ENCODE results near the gene MRRF.
A peak's percentile ranks its signal among the peaks of the same experiment; 100 is the strongest.

MRRF gene

DNA sequence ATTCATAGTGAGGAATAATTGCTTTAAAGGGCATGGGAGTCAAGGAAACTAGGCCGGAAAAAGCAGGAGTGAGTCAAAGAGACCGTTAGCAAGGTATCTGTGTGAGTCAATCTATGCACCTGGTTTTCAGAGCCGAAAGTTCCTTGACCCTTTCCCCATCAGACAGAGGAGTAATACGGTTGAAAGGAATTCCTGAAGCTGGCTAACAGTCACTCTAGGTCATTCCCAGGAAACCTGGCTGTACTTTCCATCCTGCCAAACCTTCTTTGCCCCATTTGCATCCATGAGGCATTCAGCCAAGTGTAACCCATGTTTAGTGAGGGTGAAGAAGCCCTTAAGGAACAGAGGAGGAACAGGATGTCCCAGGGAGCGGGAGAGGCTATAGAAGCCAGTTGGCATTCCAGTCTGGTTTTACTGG, 16.2 kb upstream of the MRRF start:
- H3K27ac Mint-ChIP-seq = no peak overlapping the region
- H3K4me3 Mint-ChIP-seq = no peak overlapping the region
- H3K9me3 Mint-ChIP-seq = no peaks in the 10 kb centered on the region
- peaks cover 84% of the 10 kb centered on the region for H3K36me3 Mint-ChIP-seq (ENCODE audit: low read depth)
- H3K27me3 Mint-ChIP-seq = no peaks in the 10 kb centered on the region
- no peak for DNase-seq
- H3K4me1 Mint-ChIP-seq (ENCODE audit: low read depth) = peaks cover 11% of the 10 kb centered on the region

DNA sequence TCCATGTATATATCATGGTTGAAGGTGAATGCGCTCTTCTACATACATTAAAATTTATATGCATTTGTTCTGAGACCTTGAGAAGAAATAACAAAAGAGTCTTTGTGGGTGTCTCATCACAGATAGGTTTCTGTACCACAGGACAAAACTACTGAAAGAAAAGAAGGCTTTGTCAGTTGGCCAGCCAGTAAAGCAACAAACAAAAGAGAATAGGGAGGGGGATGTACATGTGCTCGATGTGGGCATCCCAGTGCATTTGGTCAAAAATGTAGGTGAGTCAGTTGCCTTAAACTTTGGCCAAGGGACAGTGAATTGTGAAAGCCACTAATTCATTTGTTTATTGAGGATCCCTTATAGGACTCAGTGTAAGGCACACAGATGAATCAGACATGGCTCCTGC, 13.3 kb upstream of the MRRF start:
- H3K4me1 Mint-ChIP-seq (ENCODE audit: low read depth) = peaks cover 21% of the 10 kb centered on the region
- no peak for DNase-seq
- peaks cover 82% of the 10 kb centered on the region for H3K36me3 Mint-ChIP-seq (ENCODE audit: low read depth)
- no peak overlapping the region for H3K4me3 Mint-ChIP-seq
- H3K9me3 Mint-ChIP-seq = no peaks in the 10 kb centered on the region
- H3K27me3 Mint-ChIP-seq = no peaks in the 10 kb centered on the region
- no peak overlapping the region for H3K27ac Mint-ChIP-seq

DNA sequence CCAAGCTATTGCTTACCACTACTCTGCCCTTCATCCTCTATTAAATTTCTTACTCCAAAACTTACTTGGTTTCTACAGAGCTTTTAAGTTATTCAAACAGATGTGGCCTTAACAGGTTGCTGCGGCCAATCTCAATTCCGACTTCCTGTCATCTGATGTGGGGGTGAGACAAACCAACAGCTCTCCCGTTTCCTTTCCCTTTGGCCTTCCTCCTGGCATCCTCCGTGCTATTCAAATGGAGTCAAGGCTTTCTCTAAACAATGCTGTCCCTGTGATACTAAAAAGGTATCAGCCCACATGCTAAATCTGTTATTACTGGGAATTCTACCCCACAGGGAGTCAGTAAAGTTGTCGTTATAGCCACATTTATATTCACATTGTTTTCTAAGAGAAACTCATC, 11.9 kb upstream of the MRRF start:
- no peak overlapping the region for H3K4me3 Mint-ChIP-seq
- peaks cover 26% of the 10 kb centered on the region for H3K4me1 Mint-ChIP-seq (ENCODE audit: low read depth)
- H3K27ac Mint-ChIP-seq = peak overlapping the region; percentile 39
- peaks cover 83% of the 10 kb centered on the region for H3K36me3 Mint-ChIP-seq (ENCODE audit: low read depth)
- no peaks in the 10 kb centered on the region for H3K27me3 Mint-ChIP-seq
- no peak for DNase-seq
- no peaks in the 10 kb centered on the region for H3K9me3 Mint-ChIP-seq

DNA sequence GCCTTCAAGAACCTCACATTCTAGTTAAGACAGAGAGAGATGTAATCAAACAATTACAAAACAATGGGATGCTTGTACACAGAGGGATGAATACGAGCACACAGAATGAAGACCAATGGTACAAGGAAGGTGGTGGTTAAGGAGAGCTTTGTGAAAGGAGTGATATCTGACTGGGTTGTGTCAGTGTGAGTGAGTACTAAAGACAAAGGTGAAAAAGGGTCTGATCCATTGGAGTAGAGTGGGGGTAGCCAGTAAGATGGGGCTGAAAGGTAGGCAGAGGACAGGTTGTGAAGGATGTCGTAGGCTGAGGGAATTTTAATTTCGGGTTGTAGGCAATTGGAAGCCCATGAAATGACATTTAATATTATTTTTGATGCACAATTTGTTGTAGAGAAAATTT, 9.9 kb upstream of the MRRF start:
- Mint-ChIP-seq H3K27me3 (no peaks in the 10 kb centered on the region), H3K27ac (no peak overlapping the region), H3K9me3 (no peaks in the 10 kb centered on the region), H3K36me3 (ENCODE audit: low read depth) (peaks cover 85% of the 10 kb centered on the region), H3K4me3 (no peak overlapping the region), H3K4me1 (ENCODE audit: low read depth) (peaks cover 33% of the 10 kb centered on the region)
- no peak for DNase-seq

DNA sequence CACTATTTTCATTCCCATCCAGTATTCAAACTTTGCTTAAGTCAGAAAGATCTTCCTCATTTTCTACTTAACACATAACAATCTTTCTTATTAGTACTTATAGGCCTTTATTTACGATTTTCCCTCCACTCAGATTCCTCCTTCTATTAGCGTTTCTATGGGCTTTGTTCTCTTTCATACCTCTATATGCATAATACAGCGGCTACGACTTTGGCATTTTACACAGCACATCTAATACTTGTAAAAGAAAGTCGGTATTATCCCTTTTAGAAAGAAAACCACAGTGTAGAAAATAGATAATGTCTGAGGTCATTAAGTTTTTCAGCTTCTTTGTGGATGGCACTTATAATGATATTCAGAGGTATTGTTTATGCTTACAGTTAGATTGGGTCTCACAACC, 8.5 kb upstream of the MRRF start:
- Mint-ChIP-seq H3K36me3 (ENCODE audit: low read depth) (peaks cover 87% of the 10 kb centered on the region), H3K27me3 (no peaks in the 10 kb centered on the region), H3K4me1 (ENCODE audit: low read depth) (peaks cover 37% of the 10 kb centered on the region), H3K4me3 (no peak overlapping the region), H3K27ac (no peak overlapping the region), H3K9me3 (no peaks in the 10 kb centered on the region)
- no peak for DNase-seq

DNA sequence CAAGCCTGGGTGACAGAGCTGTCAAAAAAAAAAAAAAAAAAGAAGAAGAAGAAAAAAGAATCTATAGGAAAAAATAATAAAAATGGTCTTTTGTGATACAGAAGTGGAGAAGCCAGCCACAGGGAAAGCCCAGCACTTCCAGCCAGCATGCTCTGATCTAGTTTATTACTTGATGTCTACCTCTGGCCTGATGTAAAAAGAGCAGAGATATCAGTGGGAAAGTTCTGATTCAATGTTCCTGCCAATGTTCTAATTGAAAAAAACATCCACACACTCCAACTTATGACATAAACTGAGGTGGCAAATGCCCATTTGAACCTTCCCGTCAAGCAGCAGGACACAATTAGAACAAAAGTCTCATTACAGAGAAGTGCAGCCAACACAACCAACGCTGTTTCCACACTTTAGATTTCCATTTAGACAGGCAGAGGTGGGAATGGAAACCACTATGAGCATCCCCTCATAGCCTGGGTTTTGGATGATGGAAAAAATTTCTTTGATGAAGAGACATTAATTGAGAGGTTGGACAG, 5.7 kb upstream of the MRRF start:
- Mint-ChIP-seq H3K9me3 (no peaks in the 10 kb centered on the region), H3K36me3 (ENCODE audit: low read depth) (peaks cover 87% of the 10 kb centered on the region), H3K27ac (no peak overlapping the region), H3K27me3 (no peaks in the 10 kb centered on the region), H3K4me3 (no peak overlapping the region), H3K4me1 (ENCODE audit: low read depth) (peaks cover 54% of the 10 kb centered on the region)
- DNase-seq = no peak

DNA sequence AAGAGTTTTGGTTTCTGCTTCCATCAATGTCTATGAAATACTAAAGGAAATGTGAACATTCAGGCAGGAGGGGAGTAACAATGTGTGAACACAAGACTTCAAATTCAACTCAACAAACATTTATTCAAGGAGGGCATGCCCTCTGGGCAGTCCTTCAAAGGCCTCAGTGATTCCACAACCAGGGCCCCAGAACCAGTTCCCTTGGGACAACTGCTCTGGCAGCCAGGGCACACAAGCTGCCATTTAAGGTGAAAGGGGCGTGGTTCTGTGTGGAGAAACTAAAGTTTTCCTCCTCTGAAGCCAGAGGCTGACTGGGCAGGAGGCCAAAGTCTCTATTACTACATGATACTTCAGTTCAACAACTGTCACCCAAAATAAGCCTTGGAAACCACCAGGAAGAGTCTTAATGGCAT, 3.2 kb upstream of the MRRF start:
- peaks cover 89% of the 10 kb centered on the region for H3K36me3 Mint-ChIP-seq (ENCODE audit: low read depth)
- no peak overlapping the region for H3K27ac Mint-ChIP-seq
- no peak for DNase-seq

DNA sequence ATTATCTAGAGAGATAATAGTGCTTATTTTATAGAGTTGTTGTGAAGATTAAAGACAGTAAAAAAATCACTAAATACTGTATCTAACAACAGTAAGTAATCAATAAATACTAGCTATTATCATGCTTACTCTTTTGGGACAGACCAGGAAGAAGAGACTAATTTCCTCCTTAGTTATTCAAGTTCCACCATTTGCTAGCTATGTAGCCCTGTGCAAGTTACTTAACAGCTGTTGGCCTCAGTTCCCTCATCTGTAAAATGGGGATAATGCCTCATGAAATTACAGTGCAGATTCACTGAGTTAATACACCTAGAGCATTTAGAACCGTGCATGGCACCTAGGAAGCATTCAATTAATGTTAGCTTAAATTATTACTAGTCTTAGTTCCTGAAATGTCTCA, 2.6 kb upstream of the MRRF start:
- DNase-seq = no peak
- H3K9me3 Mint-ChIP-seq = no peaks in the 10 kb centered on the region
- H3K27me3 Mint-ChIP-seq = no peaks in the 10 kb centered on the region
- H3K36me3 Mint-ChIP-seq (ENCODE audit: low read depth) = peaks cover 86% of the 10 kb centered on the region
- peak overlapping the region; percentile 4 for H3K4me3 Mint-ChIP-seq
- peaks cover 54% of the 10 kb centered on the region for H3K4me1 Mint-ChIP-seq (ENCODE audit: low read depth)
- peak overlapping the region; percentile 81 for H3K27ac Mint-ChIP-seq

More for the DNA sequence above, 3.2 kb upstream of the MRRF start:
- no peaks in the 10 kb centered on the region for H3K9me3 Mint-ChIP-seq
- H3K4me3 Mint-ChIP-seq = no peak overlapping the region
- peaks cover 53% of the 10 kb centered on the region for H3K4me1 Mint-ChIP-seq (ENCODE audit: low read depth)
- no peaks in the 10 kb centered on the region for H3K27me3 Mint-ChIP-seq

DNA sequence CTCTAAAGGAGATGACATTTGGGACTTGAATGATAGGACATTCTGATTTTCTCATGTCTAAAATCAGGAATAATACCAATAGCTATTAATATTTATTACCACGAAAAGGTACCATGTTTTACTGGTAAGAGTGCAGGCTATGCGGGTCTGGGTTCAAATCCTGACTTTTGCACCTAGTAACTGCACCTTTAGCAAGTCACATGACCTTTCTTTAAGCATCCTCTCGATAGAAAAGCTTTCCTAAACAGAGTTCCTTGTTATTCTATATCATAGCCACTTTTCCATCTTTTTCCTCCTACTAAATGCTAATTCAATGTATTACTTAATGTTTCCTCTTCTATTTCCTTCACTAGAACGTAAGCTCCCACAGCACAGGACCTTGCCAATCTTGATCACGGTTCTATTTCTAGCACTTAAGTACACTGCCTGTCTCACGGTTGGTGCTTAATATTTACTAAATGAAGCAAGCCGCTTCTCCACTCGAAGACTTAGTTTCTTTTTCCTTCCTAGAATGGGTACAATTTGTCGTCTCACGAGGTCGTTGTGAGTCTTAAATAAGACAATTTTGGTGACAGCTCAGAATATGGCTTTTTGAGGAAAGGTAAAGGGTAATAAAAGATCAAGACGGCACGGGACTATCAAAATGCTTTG, 858 bp upstream of the MRRF start:
- peaks cover 89% of the 10 kb centered on the region for H3K36me3 Mint-ChIP-seq (ENCODE audit: low read depth)
- H3K4me1 Mint-ChIP-seq (ENCODE audit: low read depth) = peaks cover 57% of the 10 kb centered on the region
- no peaks in the 10 kb centered on the region for H3K27me3 Mint-ChIP-seq

DNA sequence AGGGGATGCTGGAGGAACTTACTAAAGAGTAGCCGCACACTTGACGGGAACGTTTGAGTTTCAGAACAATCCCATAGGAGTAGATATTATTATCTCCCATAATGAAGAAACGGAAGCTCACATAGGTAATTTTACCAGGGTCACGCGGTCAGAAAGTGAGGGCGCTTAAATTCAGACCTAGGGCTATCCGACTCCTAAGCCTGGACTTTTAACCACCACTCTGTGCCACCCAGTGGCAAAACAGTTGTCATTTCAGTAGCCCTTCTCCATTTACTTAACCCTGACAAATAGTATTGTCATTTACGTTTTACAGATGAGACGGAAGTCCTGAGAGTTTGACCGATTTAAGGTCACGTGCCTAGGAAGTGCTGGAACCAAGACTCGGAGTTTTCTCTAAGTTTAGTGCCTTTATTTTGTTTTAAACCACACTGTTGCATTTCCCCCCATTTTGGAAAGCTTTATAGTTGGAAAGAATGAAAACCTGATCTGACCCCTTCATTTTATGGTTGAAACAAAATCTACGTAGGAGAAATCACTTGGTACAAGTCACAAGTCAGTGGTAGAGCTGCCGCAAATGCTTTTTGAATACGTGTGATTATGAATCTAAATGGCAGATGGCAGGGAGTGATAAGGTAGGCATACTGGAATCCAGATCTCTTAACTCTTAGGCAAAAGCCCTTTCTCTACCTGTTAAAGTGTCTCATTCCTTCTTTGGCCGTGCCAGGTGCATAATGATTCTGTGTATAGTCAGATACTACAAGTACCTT, 650 bp downstream of the MRRF start:
- peaks cover 79% of the 10 kb centered on the region for H3K36me3 Mint-ChIP-seq (ENCODE audit: low read depth)
- no peaks in the 10 kb centered on the region for H3K9me3 Mint-ChIP-seq
- no peak for DNase-seq
- peak overlapping the region; percentile 99 for H3K4me3 Mint-ChIP-seq
- H3K27ac Mint-ChIP-seq = peak overlapping the region; percentile 100
- H3K27me3 Mint-ChIP-seq = no peaks in the 10 kb centered on the region
- peaks cover 54% of the 10 kb centered on the region for H3K4me1 Mint-ChIP-seq (ENCODE audit: low read depth)

More for the DNA sequence above, 858 bp upstream of the MRRF start:
- Mint-ChIP-seq H3K9me3 (no peaks in the 10 kb centered on the region), H3K4me3 (peak overlapping the region; percentile 99), H3K27ac (peak overlapping the region; percentile 100)
- no peak for DNase-seq

DNA sequence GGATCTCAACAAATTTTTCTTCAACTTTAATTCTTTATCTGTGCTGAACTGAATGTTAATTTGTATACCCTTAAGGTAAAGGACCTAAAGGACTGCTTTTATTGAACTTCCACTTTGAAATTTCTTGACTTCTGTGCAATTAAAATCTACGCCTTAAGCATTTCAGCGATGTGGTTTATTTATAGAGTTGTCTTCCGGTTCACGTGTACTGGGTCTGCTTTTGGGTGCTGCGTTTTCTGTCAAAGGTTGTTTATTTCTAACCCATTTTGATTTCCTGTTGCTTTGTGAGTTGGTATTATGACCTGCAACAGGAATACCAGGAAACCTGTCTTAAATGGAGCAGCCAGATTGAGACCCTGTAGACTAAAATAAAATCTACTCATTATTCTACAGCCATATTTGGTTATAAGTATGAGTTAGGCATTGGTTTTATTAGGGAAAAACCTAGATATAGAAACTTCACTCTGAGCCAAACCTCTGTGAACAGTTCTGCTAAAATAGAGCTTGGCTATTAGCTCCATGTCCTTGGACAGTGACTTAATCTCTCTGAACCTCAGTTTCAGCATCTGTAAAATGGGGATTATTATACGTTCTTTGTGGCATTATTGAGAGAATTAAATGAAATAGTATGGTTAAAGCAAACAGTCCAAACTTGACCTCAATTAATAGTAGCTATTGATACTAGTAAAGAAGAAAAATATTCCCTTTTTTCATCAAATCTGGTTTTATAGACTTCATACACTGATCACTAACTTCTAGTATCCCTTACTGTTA, 3.5 kb downstream of the MRRF start:
- Mint-ChIP-seq H3K4me3 (no peak overlapping the region), H3K36me3 (ENCODE audit: low read depth) (peaks cover 77% of the 10 kb centered on the region), H3K27ac (no peak overlapping the region), H3K9me3 (no peaks in the 10 kb centered on the region), H3K27me3 (no peaks in the 10 kb centered on the region), H3K4me1 (ENCODE audit: low read depth) (peaks cover 46% of the 10 kb centered on the region)
- DNase-seq = no peak

DNA sequence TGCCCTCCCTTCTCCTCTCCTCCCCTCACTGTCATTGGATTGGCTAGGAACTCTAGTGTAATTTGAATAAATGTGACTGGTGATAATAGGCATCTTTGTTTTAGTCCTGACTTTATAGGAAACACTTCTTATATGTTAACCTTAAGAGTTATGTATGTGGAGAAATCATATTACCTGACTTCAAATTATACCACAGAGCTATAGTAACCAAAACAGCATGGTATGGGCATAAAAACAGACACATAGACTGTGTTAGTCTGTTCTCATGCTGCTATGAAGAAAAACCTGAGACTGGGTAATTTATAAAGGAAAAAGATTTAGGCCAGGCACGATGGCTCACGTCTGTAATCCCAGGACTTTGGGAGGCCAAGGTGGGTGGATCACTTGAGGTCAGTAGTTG, 9.4 kb downstream of the MRRF start:
- Mint-ChIP-seq H3K27ac (no peak overlapping the region), H3K36me3 (ENCODE audit: low read depth) (peaks cover 83% of the 10 kb centered on the region), H3K9me3 (peaks cover 5% of the 10 kb centered on the region), H3K27me3 (no peaks in the 10 kb centered on the region), H3K4me1 (ENCODE audit: low read depth) (peaks cover 34% of the 10 kb centered on the region), H3K4me3 (no peak overlapping the region)
- DNase-seq = no peak

DNA sequence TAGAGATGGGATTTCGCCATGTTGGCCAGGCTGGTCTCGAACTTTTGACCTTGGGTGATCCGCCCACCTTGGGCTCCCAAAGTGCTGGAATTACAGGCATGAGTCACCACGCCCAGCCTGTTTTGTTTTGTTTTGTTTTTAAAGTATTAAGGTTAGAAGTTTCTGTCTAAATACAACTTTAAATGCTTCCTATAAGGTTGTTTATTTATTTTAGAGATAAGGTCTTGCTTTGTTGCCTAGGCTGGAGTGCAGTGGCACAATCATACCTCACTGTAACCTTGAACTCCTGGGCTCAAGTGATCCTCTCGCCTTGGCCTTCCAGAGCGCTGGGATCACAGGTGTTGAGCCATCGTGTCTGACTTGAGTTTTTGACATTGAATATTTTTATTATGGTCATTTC, 11.4 kb downstream of the MRRF start:
- Mint-ChIP-seq H3K4me1 (ENCODE audit: low read depth) (peaks cover 28% of the 10 kb centered on the region), H3K9me3 (peaks cover 5% of the 10 kb centered on the region), H3K27ac (no peak overlapping the region), H3K27me3 (no peaks in the 10 kb centered on the region), H3K4me3 (no peak overlapping the region), H3K36me3 (ENCODE audit: low read depth) (peaks cover 91% of the 10 kb centered on the region)
- no peak for DNase-seq

DNA sequence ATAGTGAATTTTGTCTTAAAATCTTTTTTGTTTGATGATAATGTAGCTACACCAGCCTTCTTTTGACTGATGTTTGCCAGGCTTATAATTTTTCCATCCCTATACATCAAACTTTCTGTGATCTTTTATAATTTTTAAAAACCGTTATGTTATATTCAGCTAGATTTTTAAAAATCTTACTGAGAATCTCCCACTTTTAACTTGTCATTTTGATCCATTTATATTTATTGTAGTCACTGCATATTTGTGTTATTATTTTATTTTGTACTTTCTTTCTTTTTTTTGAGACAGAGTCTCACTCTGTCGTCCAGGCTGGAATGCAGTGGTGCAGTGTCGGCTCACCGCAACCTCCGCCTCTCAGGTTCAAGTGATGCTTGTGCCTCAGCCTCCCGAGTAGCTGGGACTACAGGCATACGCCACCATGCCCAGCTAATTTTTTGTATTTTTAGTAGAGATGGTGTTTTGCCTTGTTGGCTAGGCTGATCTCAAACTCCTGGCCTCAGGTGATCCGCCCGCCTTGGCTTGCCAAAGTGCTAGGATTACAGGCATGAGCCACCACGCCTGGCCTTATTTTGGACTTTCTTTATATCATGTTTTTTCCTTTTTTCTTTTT, 12.7 kb downstream of the MRRF start:
- no peak overlapping the region for H3K27ac Mint-ChIP-seq
- no peak for DNase-seq
- H3K36me3 Mint-ChIP-seq (ENCODE audit: low read depth) = peaks cover 93% of the 10 kb centered on the region
- H3K27me3 Mint-ChIP-seq = no peaks in the 10 kb centered on the region
- no peak overlapping the region for H3K4me3 Mint-ChIP-seq
- peaks cover 5% of the 10 kb centered on the region for H3K9me3 Mint-ChIP-seq
- H3K4me1 Mint-ChIP-seq (ENCODE audit: low read depth) = peaks cover 21% of the 10 kb centered on the region

Data from activated T-cell treated with anti-CD3 and anti-CD28 coated beads, Interleukin-2, amount 50 U/mL, for 24 hours (primary cell).